NCI-H1105 treated with DMSO at 0.1 percent for 48 hours (cell line): ENCODE measurements around the gene SMAD3.

ENCODE experiments used
- DNase-seq: peaks from one replicate; lab custom pipeline; 2025; lab: John Stamatoyannopoulos, UW

Gene SMAD3

GRCh38 chr15:67183443-67184169 is 118.2 kb downstream of the SMAD3 start:
- no peak for DNase-seq

GRCh38 chr15:67184208-67184925 is 119.0 kb downstream of the SMAD3 start:
- no peak for DNase-seq

- DNase-seq: no peak
These were observed 119.6 kb downstream of the SMAD3 start for GRCh38 chr15:67185051-67185450.

GRCh38 chr15:67185621-67186225 is 120.3 kb downstream of the SMAD3 start:
- DNase-seq: no peak

- DNase-seq: no peak
These were observed 120.8 kb downstream of the SMAD3 start for GRCh38 chr15:67186226-67186649.

- DNase-seq: no peak
These were observed 121.3 kb downstream of the SMAD3 start for GRCh38 chr15:67186688-67187087.

- no peak for DNase-seq
These were observed 122.0 kb downstream of the SMAD3 start for GRCh38 chr15:67187351-67187854.

- no peak for DNase-seq
These were observed 123.3 kb downstream of the SMAD3 start for GRCh38 chr15:67188551-67189218.

GRCh38 chr15:67189326-67190051 is 124.1 kb downstream of the SMAD3 start:
- DNase-seq: no peak

- DNase-seq: no peak
These were observed 124.9 kb downstream of the SMAD3 start for GRCh38 chr15:67190326-67190725.

GRCh38 chr15:67190813-67191212 is 125.4 kb downstream of the SMAD3 start:
- no peak for DNase-seq

GRCh38 chr15:67192185-67192820 is 126.9 kb downstream of the SMAD3 start:
- no peak for DNase-seq

- DNase-seq: no peak
These were observed 128.0 kb downstream of the SMAD3 start for GRCh38 chr15:67193223-67193990.

- DNase-seq: no peak
These were observed 129.0 kb downstream of the SMAD3 start for GRCh38 chr15:67194171-67195114.

- no peak for DNase-seq
These were observed 129.9 kb downstream of the SMAD3 start for GRCh38 chr15:67195305-67195704.

- DNase-seq: no peak
These were observed 130.8 kb downstream of the SMAD3 start for GRCh38 chr15:67196222-67196621.

GRCh38 chr15:67196672-67197363 is 131.4 kb downstream of the SMAD3 start:
- no peak for DNase-seq

- DNase-seq: no peak
These were observed 131.9 kb downstream of the SMAD3 start for GRCh38 chr15:67197364-67197695.
